HepG2 (cell line): ENCODE measurements around the gene EGLN2. TPM values are rescaled to one million over a fixed set of nuclear protein-coding genes. Genes with fewer than 3 reads are reported as not detected.

ENCODE experiments used
- CERS6 ChIP-seq: sonication (generic); formaldehyde crosslinking; IDR thresholded peaks from 2 replicates; pipeline ENCODE4 v1.5.0; 2020; ENCODE audit warnings: missing genetic modification reagents
- DR1 ChIP-seq: sonication (generic); formaldehyde crosslinking; IDR thresholded peaks from 2 replicates; pipeline ENCODE4 v1.8.0; 2021; ENCODE audit warnings: mild to moderate bottlenecking, missing genetic modification reagents, inconsistent platforms
- ETV6 ChIP-seq: sonication (generic); formaldehyde crosslinking; conservative IDR thresholded peaks from 2 replicates; pipeline ENCODE4 v1.4.0; 2020; ENCODE audit warnings: missing genetic modification reagents
- FOXC1 ChIP-seq: sonication (generic); formaldehyde crosslinking; IDR thresholded peaks from 2 replicates; pipeline ENCODE4 v1.8.0; 2022; ENCODE audit warnings: mild to moderate bottlenecking, missing genetic modification reagents, borderline replicate concordance
- KLF13 ChIP-seq: sonication (generic); formaldehyde crosslinking; IDR thresholded peaks from 2 replicates; pipeline ENCODE4 v1.4.0; 2020; ENCODE audit warnings: mild to moderate bottlenecking, missing genetic modification reagents
- MAF1 ChIP-seq: sonication (generic); formaldehyde crosslinking; IDR thresholded peaks from 2 replicates; pipeline ENCODE4 v1.5.0; 2020; ENCODE audit warnings: missing genetic modification reagents, borderline replicate concordance
- MBD4 ChIP-seq: IDR thresholded peaks from 2 replicates; pipeline ENCODE4 v1.6.1; 2012; ENCODE audit warnings: low read length, inconsistent platforms, borderline replicate concordance
- MTA1 ChIP-seq: sonication (generic); formaldehyde crosslinking; IDR thresholded peaks from 2 replicates; pipeline ENCODE4 v1.4.0; 2020; ENCODE audit warnings: missing genetic modification reagents, mild to moderate bottlenecking, borderline replicate concordance
- SALL1 ChIP-seq: sonication (generic); formaldehyde crosslinking; IDR thresholded peaks from 2 replicates; pipeline ENCODE4 v1.8.0; 2022; ENCODE audit warnings: mild to moderate bottlenecking, missing genetic modification reagents
- TRAFD1 ChIP-seq: sonication (generic); formaldehyde crosslinking; IDR thresholded peaks from 2 replicates; pipeline ENCODE4 v1.5.1; 2020; ENCODE audit warnings: missing genetic modification reagents, mild to moderate bottlenecking, borderline replicate concordance
- USF2 ChIP-seq, 2 experiments: sonication (generic) in 1 of 2; formaldehyde crosslinking in 1 of 2; IDR thresholded peaks; 2 replicates each; pipeline versions ENCODE4 v1.5.1 to v1.6.1; 2011 to 2020; ENCODE audit warnings: borderline replicate concordance in 1 of 2, low read depth in 1 of 2, low read length in 1 of 2, mild to moderate bottlenecking in 1 of 2, missing genetic modification reagents in 1 of 2, moderate library complexity in 1 of 2
- ZFP90 ChIP-seq: sonication (generic); formaldehyde crosslinking; IDR thresholded peaks from 2 replicates; pipeline ENCODE4 v1.8.0; 2022; ENCODE audit warnings: missing genetic modification reagents, mild to moderate bottlenecking, inconsistent platforms, borderline replicate concordance
- ZNF292 ChIP-seq: sonication (generic); formaldehyde crosslinking; IDR thresholded peaks from 2 replicates; pipeline ENCODE4 v1.8.1; 2022; ENCODE audit warnings: mild to moderate bottlenecking, low read depth, missing genetic modification reagents, borderline replicate concordance
- ZNF432 ChIP-seq: sonication (generic); formaldehyde crosslinking; IDR thresholded peaks from 2 replicates; pipeline ENCODE4 v1.5.0; 2020; ENCODE audit warnings: missing genetic modification reagents, mild to moderate bottlenecking, borderline replicate concordance
- ZNF460 ChIP-seq: sonication (generic); formaldehyde crosslinking; IDR thresholded peaks from 2 replicates; pipeline ENCODE4 v1.5.1; 2020; ENCODE audit warnings: missing genetic modification reagents, mild to moderate bottlenecking, borderline replicate concordance
- ZNF615 ChIP-seq: sonication (generic); formaldehyde crosslinking; IDR thresholded peaks from 2 replicates; pipeline ENCODE4 v1.5.0; 2020; ENCODE audit warnings: mild to moderate bottlenecking, missing genetic modification reagents, borderline replicate concordance
- polyA plus RNA-seq, 8 experiments: library from polyadenylated mRNA; depleted of rRNA in 3 of 8; stranded (reverse) in 7 of 8; unstranded in 1 of 8; fragments of >200 nt; fragmentation: Illumina TruSeq in 4 of 8; extraction: Trizol in 4 of 8; gene quantifications; 2 replicates each; pipeline versions ENCODE4 v1.2.1 to v1.2.3, GENCODE V29; 2011 to 2016; ENCODE audit warnings: low read depth in 4 of 8, missing spikeins in 1 of 8, mixed read lengths in 1 of 8; ENCODE audit not compliant: insufficient read depth in 1 of 8
- total RNA-seq, 5 experiments: library from RNA; depleted of rRNA; stranded (reverse); fragments of >200 nt; fragmentation: Illumina TruSeq; extraction: Trizol; gene quantifications; 2 replicates each; pipeline ENCODE4 v1.2.3, GENCODE V29; 2016; ENCODE audit warnings: low read depth in 1 of 5
- TF ChIP-seq, protein P1 (sequence below): sonication (generic); formaldehyde crosslinking; IDR thresholded peaks from 2 replicates; pipeline ENCODE4 v1.5.0; 2020; ENCODE audit warnings: missing genetic modification reagents, mild to moderate bottlenecking, borderline replicate concordance
- TF ChIP-seq, protein P2 (sequence below): sonication (generic); formaldehyde crosslinking; IDR thresholded peaks from 2 replicates; pipeline ENCODE4 v1.9.0; 2021; ENCODE audit warnings: missing genetic modification reagents, borderline replicate concordance
- TF ChIP-seq, protein P3 (sequence below): IDR thresholded peaks from 2 replicates; pipeline ENCODE4 v1.6.1; 2016; ENCODE audit warnings: low read depth, borderline replicate concordance

The EGLN2 gene
- total and polyA plus RNA-seq, 2 of the 13 experiments (the other 11 are each of a cell fraction or from before 2014, with no cell fraction given), result 16.5 to 40.8 TPM

DNA sequence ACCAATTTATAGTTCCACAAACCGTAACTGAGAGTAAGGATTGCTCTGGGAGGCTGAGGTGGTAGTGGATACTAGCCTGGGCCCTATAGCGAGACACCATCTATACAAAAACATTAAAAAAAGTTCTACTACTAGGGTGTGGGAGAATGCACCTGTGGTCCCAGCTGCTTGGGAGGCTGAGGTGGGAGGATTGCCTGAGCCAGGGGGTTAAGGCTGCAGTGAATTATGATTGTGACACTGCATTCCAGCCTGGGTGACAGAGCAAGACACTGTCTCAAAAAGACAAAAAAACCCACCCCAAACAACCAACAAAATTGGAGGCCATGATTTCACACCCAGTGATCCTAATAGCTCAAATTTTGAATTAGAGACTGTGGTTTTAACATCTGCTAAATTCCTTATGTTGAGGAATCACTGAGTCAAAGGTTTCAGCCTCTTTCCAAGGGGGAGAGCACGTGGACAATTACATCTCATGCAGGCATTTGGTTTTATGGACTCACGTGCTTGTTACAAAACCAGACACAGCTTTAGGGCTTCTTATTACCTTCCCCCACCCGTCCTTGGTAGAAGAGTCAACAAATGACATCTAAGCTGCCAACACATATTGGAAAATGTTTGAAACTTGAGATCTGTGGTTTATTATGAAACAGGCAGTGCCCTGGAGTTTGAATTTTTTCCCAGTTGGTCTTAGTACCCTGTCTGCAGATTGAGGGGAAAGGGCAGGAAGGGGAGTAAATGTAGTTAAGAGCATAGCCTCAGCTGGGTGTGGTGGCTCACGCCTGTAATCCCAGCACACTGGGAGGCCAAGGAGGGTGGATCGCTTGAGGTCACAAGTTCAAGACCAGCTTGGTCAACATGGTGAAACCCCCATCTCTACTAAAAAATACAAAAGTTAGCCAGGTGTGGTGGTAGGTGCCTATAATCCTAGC, 32.8 kb downstream of the EGLN2 start (continued):
- peak; percentile 55; the same call in 1 of the 2 replicates for TF ChIP-seq MAF1 (CRISPR knock-in tag)
- no peak for TF ChIP-seq DR1 (CRISPR knock-in tag)
- TF ChIP-seq USF2 (IDR thresholded peaks at IDR 0.05; ENCODE audit: low read depth, low read length), result peak; percentile 77
- peak; percentile 72; the same call in 1 of the 2 replicates for TF ChIP-seq USF2 (CRISPR knock-in tag; IDR thresholded peaks at IDR 0.05; ENCODE audit: borderline replicate concordance)
- TF ChIP-seq, protein P1, sequence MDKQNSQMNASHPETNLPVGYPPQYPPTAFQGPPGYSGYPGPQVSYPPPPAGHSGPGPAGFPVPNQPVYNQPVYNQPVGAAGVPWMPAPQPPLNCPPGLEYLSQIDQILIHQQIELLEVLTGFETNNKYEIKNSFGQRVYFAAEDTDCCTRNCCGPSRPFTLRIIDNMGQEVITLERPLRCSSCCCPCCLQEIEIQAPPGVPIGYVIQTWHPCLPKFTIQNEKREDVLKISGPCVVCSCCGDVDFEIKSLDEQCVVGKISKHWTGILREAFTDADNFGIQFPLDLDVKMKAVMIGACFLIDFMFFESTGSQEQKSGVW, result no peak
- TF ChIP-seq ZNF615, result no peak
- TF ChIP-seq, protein P2, sequence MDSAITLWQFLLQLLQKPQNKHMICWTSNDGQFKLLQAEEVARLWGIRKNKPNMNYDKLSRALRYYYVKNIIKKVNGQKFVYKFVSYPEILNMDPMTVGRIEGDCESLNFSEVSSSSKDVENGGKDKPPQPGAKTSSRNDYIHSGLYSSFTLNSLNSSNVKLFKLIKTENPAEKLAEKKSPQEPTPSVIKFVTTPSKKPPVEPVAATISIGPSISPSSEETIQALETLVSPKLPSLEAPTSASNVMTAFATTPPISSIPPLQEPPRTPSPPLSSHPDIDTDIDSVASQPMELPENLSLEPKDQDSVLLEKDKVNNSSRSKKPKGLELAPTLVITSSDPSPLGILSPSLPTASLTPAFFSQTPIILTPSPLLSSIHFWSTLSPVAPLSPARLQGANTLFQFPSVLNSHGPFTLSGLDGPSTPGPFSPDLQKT (CRISPR knock-in tag), result no peak
- no peak for TF ChIP-seq ETV6 (CRISPR knock-in tag)
- no peak; the same call in 1 of the 2 replicates for TF ChIP-seq MTA1 (CRISPR knock-in tag)
- TF ChIP-seq TRAFD1 (CRISPR knock-in tag), result no peak
- peak; percentile 22; the same call in 1 of the 2 replicates for TF ChIP-seq ZNF292 (CRISPR knock-in tag)
- TF ChIP-seq ZNF460, result peak; percentile 99
- no peak for TF ChIP-seq ZNF432 (CRISPR knock-in tag)
- TF ChIP-seq CERS6, result no peak
- TF ChIP-seq MBD4, result no peak
- TF ChIP-seq, protein P3, sequence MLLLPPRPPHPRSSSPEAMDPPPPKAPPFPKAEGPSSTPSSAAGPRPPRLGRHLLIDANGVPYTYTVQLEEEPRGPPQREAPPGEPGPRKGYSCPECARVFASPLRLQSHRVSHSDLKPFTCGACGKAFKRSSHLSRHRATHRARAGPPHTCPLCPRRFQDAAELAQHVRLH (CRISPR knock-in tag), result peak; percentile 69; the same call in 1 of the 2 replicates
- peak; percentile 68; the same call in 1 of the 2 replicates for TF ChIP-seq SALL1
- TF ChIP-seq KLF13 (CRISPR knock-in tag), result no peak
- no peak; the same call in 1 of the 2 replicates for TF ChIP-seq FOXC1
- 0 out of 2 replicates have a peak, but pooled peaks have one; percentile 42 for TF ChIP-seq ZFP90 (CRISPR knock-in tag)
